Activated CD4-positive, CD25-positive, alpha-beta regulatory T cell treated with anti-CD3 and anti-CD28 coated beads, Interleukin-2, amount 50 U/mL, for 72 hours (primary cell): ENCODE measurements around the gene WSB2.
"Not testable (repeated sequence)": the region's sequence is repeated elsewhere in the genome, so short reads cannot be mapped to it uniquely, and the experiment has no call there.

Experiments
- DNase-seq: peaks from one replicate; pipeline ENCODE4 v3.0.0; 2021

The WSB2 gene

GRCh38 chr12:118034429-118035189 is 26.4 kb downstream of the WSB2 start:
- no peak for DNase-seq

GRCh38 chr12:118033902-118034301 is 27.1 kb downstream of the WSB2 start:
- DNase-seq: no peak

DNA sequence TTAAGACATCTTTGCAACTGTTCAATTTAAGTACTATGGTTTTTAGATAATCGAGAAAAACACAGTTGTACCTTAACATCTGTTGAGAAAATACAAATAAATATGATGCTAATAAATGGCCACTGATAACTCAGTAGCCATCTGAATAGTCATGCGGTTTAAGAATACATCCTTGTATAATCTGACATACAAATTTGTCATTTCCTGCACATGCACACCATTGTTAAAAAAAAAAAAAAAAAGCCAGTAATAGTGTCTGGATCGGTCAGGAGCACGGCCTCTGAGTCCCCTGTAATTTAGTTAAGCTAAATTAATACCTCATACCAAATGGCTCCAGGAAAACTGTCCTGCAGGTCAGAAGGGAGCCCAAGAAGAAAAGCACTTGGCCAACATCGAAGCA is 27.7 kb downstream of the WSB2 start:
- no peak for DNase-seq

DNA sequence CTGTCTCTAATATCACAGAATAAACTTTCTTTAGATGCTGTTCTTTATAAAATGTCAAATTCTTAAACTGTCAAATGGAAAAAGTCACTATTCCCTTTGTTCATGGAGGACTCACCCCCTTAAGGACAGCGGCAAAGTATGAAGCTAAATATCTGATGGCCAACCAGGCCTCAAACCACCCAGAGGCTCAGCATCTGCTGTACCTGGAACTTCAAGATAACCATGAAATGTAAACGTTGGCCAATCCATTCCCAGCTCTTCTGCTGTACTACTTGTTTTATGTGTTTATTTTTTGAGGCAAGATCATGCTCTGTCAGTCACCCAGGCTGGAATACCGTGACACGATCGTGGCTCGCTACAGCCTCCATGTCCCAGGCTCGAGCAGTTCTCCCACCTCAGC is 28.8 kb downstream of the WSB2 start:
- DNase-seq: no peak

GRCh38 chr12:118029166-118029565 is 31.8 kb downstream of the WSB2 start:
- DNase-seq: no peak

DNA sequence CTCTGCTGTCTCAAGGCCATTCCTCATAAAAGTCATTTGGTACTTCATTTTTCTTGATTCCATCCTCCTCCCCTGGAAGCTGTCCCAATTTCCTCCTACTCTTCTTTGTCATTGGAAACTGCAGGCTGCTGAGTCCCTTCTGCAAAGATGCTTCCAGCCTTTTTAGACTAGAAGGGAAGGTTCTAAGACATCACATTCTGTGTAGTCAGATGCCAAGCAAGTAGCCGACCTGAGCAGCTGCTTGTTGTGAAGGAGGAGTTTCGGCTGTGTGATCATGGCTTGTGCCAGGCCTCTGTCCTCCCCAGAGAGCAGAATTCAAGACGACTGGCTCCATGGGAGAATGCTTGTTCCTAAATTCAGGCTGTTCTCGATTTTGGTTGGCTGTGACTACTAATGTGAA is 35.8 kb downstream of the WSB2 start:
- no peak for DNase-seq

GRCh38 chr12:118023301-118023860 is 37.6 kb downstream of the WSB2 start:
- no peak for DNase-seq

DNA sequence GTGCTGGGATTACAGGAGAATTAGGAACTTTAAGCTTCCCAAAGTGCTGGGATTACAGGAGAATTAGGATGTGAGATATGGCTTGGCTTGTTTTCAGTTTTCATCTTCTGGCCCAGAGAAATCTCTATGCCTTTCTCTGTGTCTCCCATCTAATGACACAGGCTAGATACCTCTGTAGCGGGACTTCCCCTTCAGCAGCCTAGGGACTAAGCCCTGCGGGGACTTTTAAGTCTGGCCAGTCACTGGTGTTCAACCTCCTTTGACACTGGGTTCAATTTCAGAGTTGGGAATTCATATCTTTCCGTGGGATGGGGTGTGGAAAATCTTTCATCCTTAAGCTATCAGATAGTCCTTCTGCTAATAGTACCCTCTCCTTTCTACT is 38.3 kb downstream of the WSB2 start:
- no peak for DNase-seq

DNA sequence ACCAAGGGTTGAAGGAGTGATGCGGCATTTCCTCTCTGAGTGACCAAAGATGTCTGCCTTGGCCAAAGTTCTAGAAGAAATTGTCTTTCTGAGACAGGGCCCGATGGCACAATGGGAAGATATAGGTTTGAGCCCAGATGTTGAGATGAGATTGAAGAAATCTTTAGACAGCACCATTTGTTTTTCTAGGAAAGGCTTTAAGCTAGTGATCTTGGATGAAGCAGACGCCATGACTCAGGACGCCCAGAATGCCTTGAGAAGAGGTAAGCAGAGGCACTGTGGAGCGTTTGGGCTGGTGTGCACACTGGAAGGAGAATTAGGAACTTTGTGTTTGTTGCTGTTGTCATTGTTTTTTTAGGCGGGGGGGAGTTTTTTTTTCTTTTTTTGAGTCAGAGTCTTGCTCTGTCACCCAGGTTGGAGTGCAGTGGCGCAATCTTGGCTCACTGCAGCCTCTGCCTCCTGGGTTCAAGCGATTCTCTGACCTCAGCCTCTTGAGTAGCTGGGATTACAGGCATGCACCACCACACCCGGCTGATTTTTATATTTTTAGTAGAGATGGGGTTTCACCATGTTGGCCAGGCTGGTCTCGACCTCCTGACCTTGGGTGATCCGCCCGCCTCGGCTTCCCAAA is 38.8 kb downstream of the WSB2 start:
- DNase-seq: not testable (repeated sequence)

GRCh38 chr12:118020036-118020435 is 40.9 kb downstream of the WSB2 start:
- no peak for DNase-seq

DNA sequence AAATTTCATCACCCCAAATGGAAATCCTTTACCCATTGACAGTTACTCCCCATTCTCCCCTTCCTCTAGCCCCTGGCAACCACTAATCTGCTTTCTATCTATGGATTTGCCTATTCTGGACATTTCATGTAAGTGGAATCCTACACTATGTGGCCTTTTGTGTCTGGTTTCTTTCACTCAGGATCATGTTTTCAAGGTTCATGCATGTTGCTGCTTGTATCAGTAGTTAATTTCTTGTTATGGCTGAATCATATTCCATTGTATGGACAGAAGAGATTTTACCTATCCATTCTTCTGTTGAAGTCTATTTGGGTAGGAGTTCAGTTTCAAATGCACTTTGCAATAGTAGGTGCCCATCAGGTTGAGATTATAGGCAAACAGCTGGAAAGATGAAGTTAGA is 43.1 kb downstream of the WSB2 start:
- DNase-seq: no peak

DNA sequence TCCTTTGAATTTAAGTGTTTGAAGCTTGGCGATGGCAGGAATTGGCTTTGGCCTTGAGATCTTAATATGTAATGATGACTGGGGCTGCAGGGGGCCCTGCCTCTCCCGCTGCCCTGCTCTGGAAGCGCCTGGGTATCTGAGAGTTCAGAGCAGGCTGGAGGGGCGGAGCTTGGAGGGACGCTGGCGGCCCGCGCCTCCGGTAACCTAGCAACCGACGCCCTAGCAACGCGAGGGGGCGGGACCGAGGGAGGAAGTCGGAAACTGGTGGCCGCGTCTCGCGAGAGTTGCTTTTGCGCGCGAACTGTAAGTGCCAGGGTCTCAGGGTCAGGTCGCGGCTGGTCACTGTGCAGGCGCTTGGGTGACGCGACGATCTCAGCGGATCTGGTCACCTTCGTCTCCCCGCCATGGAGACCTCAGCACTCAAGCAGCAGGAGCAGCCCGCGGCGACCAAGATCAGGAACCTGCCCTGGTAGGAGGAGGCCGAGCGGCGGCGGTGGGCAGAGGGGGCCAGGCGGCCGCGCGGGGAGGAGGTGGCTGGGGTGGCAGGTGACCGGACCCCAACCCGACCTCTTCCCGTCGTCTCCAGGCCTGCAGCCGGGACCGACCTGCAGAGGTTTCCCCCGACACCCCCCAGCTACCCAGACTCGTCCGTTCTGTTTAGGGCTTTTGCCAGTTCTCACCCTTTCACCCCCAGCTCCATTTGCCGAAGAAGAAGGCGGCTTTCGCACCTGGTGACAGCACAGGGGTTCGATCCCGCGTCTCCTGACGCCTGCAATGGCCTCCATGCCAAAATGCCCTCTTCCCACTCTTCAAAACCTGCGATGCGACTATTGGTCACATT is 44.3 kb downstream of the WSB2 start, which contains the start of gene RFC5:
Gene RFC5, plus strand, starts transcription at position 280 of the 841 bp plus-strand sequence. Its CDS starts 125 bp downstream, at position 405.
- DNase-seq: peak; percentile 99

DNA sequence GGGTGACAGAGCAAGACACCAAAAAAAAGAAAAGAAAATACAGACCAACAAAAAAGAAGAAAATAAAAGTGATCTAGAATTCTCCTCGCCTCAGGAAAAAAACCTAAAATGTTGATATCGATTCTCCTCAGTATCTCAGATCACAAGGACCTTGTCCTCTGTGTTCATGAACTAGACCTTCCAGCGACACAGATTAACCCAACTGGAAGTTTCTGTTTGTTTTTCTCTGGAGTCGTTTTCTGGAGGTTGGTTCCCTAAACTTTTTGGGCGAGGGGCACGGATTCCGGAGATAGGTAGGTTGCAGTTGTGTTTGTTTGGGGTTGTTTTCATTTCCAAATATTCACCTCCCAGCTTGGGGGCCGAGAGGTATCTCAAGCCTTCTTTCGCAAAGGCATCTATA is 45.0 kb downstream of the WSB2 start:
- DNase-seq: no peak

DNA sequence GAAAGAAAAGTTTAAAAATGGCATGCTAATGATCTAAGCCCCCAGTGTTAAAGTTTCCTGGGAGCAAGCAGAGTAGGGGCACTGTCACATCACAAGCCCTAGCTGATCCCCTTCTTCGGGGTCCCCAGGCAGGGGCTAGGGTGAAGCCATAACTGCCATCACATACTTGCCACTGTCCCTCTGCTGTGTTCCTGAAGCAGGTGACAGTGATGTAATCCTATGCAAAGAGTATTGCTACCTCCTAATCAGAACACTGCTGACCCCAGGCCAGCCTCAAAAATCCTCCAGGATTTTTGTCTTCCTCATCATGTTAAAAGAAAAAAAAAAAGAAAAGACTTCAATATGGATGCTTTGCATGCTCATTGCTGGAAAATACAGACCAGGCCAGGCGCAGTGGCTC is 45.7 kb downstream of the WSB2 start:
- no peak for DNase-seq

GRCh38 chr12:118013283-118013682 is 47.7 kb downstream of the WSB2 start:
- no peak for DNase-seq

DNA sequence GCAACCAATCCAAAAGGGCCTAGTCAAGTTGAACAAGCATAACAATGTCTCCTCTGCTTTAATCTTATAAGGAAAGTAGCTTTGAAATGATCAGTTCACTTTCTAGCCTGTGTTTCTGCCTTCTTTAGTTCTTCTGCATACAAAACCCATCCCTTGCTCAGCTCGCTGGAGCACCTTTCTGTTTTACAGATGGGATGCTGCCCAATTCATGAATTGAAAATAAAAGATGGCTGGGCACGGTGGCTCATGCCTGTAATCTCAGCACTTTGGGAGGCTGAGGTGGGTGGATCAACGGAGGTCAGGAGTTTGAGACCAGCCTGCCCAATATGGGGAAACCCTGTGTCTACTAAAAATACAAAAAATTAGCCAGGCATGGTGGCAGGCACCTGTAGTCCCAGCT is 49.0 kb downstream of the WSB2 start:
- DNase-seq: no peak

DNA sequence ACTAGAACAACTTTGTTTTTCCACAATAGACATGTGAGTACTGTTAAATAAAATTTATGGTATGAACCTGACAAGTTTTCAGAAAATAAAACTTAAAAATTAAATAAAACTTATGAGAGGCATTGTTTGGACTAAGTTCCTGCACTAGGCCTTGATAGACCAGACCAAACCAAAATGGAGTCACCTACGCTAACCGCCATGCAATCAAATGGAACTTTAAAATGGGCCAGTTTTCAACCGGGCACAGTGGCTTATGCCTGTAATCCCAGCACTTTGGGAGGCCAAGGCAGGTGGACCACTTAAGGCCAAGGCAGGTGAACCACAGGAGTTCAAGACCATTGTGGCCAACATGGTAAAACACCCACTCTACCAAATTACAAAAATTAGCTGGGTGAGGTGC is 49.6 kb downstream of the WSB2 start:
- DNase-seq: no peak

DNA sequence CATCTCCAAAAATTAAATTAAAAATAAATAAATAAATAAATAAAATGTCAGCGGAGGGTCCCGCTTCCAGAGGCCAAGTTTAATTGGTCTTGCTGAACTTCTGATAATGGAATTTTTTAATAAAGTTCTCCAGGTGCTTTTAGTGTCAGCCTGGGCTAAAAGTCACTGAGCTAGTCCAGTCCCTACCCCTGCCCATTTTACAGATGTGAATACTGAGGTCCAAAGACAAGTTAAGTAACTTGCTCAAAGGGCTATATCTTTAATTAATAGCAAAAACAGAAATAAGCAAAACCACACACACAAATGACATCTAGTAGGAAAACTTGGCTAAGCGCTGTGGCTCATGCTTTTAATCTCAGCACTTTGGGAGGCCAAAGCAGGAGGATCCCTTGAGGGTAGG is 50.1 kb downstream of the WSB2 start:
- no peak for DNase-seq

GRCh38 chr12:117999806-118000205 is 61.2 kb downstream of the WSB2 start:
- not testable (repeated sequence) for DNase-seq

- no peak for DNase-seq
Measured at GRCh38 chr12:117998719-117999118, 62.3 kb downstream of the WSB2 start.

- DNase-seq: no peak
Measured at GRCh38 chr12:117994551-117995438, 66.2 kb downstream of the WSB2 start.

DNA sequence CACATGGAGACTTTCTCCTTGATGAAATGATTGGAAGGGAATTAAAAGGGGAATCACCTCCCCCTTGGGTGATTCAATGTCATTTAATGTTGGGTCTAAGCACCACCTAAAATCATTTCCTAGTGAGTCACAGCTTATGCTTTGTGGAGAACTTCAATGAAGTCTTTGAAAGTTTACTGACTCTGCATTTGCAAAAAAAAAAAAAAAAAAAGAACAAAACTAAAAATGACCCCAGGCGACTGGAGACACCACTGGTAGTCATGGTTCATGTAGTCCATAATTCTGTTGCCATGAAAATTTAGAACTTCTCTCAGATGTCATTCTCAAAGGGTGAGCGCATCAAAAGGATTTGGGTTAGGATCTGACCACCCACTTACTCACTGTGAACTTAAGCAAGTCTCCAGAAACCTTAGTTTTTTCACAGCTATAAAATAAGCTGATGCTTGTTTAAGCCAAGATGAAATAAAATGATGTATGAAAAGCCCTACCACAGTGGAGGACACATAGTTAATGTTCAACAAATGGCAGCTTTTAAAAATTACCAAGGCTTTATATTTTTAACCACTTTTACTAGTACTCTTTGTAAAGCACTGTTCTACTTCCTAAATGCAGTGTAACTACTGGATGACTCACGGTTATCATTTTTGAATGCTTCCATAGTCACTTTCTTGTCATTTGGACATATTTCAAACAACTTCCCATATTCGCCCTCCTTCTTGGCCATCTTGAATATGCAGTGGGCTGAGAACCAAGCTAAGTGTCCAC is 74.1 kb downstream of the WSB2 start:
- DNase-seq: no peak
